ENCODE measurements around the gene DDX11. TPM values are rescaled to one million over a fixed set of nuclear protein-coding genes. Genes with fewer than 3 reads are reported as not detected.

DDX11 gene
- total RNA-seq, result 17.5 and 28.9 TPM in 2 replicates

GRCh38 chr12:31073527-31074332, at the start of gene DDX11:
TSS of gene DDX11 (plus strand) at chr12:31073860. CDS start at chr12:31078394, 4,534 bp downstream.

Other genes with a start within 250 kb of the DDX11 start
- gene TSPAN11, start 147.1 kb upstream of the DDX11 start, total RNA-seq, result under 0.01 and 0.28 TPM in 2 replicates

Data from regular cardiac myocyte (primary cell).